HepG2 (cell line): ENCODE results near the gene CTDSP1. TPM values are rescaled to one million over a fixed set of nuclear protein-coding genes. Genes with fewer than 3 reads are reported as not detected.

ENCODE experiments used
- CBFB ChIP-seq: sonication (generic); formaldehyde crosslinking; IDR thresholded peaks from 2 replicates; pipeline ENCODE4 v1.4.0; 2020; ENCODE audit warnings: missing genetic modification reagents
- GLI4 ChIP-seq: sonication (generic); formaldehyde crosslinking; IDR thresholded peaks from 2 replicates; pipeline ENCODE4 v1.5.1; 2020; ENCODE audit warnings: missing genetic modification reagents, mild to moderate bottlenecking, moderate library complexity, borderline replicate concordance
- MED8 ChIP-seq: sonication (generic); formaldehyde crosslinking; IDR thresholded peaks from 2 replicates; pipeline ENCODE4 v1.8.1; 2023; ENCODE audit warnings: mild to moderate bottlenecking, missing genetic modification reagents; ENCODE audit not compliant: insufficient replicate concordance
- SIX4 ChIP-seq: sonication (generic); formaldehyde crosslinking; IDR thresholded peaks from 2 replicates; pipeline ENCODE4 v1.4.0; 2020; ENCODE audit warnings: missing genetic modification reagents
- SMAD9 ChIP-seq: sonication (generic); formaldehyde crosslinking; IDR thresholded peaks from 2 replicates; pipeline ENCODE4 v1.5.1; 2020; ENCODE audit warnings: mild to moderate bottlenecking, missing genetic modification reagents
- TFDP2 ChIP-seq: sonication (generic); formaldehyde crosslinking; IDR thresholded peaks from 2 replicates; pipeline ENCODE4 v1.4.0; 2020; ENCODE audit warnings: missing genetic modification reagents
- YEATS2 ChIP-seq: sonication (generic); formaldehyde crosslinking; IDR thresholded peaks from 2 replicates; pipeline ENCODE4 v1.4.0; 2020; ENCODE audit warnings: missing genetic modification reagents, borderline replicate concordance
- ZKSCAN8 ChIP-seq: IDR thresholded peaks from 2 replicates; pipeline ENCODE4 v1.6.1; 2016; ENCODE audit warnings: borderline replicate concordance, missing genetic modification reagents, missing compliant biosample characterization
- ZMYM4 ChIP-seq: sonication (generic); formaldehyde crosslinking; IDR thresholded peaks from 2 replicates; pipeline ENCODE4 v1.8.1; 2023; ENCODE audit warnings: mild to moderate bottlenecking, missing genetic modification reagents
- ZNF160 ChIP-seq: sonication (generic); formaldehyde crosslinking; IDR thresholded peaks from 2 replicates; pipeline ENCODE4 v1.8.0; 2022; ENCODE audit warnings: mild to moderate bottlenecking, inconsistent platforms, missing genetic modification reagents
- ZNF7 ChIP-seq: IDR thresholded peaks from 2 replicates; pipeline ENCODE4 v1.6.1; 2016; ENCODE audit warnings: missing biosample characterization, missing genetic modification reagents
- ZNF720 ChIP-seq: sonication (generic); formaldehyde crosslinking; IDR thresholded peaks from 2 replicates; pipeline ENCODE4 v1.4.0; 2020; ENCODE audit warnings: missing genetic modification reagents
- ZNF746 ChIP-seq: sonication (generic); formaldehyde crosslinking; IDR thresholded peaks from 2 replicates; pipeline ENCODE4 v1.8.0; 2022; ENCODE audit warnings: mild to moderate bottlenecking, missing genetic modification reagents
- ZNF780A ChIP-seq: sonication (generic); formaldehyde crosslinking; IDR thresholded peaks from 2 replicates; pipeline ENCODE4 v1.8.0; 2022; ENCODE audit warnings: mild to moderate bottlenecking, missing genetic modification reagents, moderate library complexity
- polyA plus RNA-seq, 8 experiments: library from polyadenylated mRNA; depleted of rRNA in 3 of 8; stranded (reverse) in 7 of 8; unstranded in 1 of 8; fragments of >200 nt; fragmentation: Illumina TruSeq in 4 of 8; extraction: Trizol in 4 of 8; gene quantifications; 2 replicates each; pipeline versions ENCODE4 v1.2.1 to v1.2.3, GENCODE V29; 2011 to 2016; ENCODE audit warnings: low read depth in 4 of 8, missing spikeins in 1 of 8, mixed read lengths in 1 of 8; ENCODE audit not compliant: insufficient read depth in 1 of 8
- total RNA-seq, 5 experiments: library from RNA; depleted of rRNA; stranded (reverse); fragments of >200 nt; fragmentation: Illumina TruSeq; extraction: Trizol; gene quantifications; 2 replicates each; pipeline ENCODE4 v1.2.3, GENCODE V29; 2016; ENCODE audit warnings: low read depth in 1 of 5
- TF ChIP-seq, protein P1 (sequence below): sonication (generic); formaldehyde crosslinking; IDR thresholded peaks from 2 replicates; pipeline ENCODE4 v1.9.0; 2021; ENCODE audit warnings: missing genetic modification reagents, borderline replicate concordance
- TF ChIP-seq, protein P2 (sequence below): sonication (generic); formaldehyde crosslinking; IDR thresholded peaks from 2 replicates; pipeline ENCODE4 v1.4.0; 2020; ENCODE audit warnings: mild to moderate bottlenecking, missing genetic modification reagents
- TF ChIP-seq, protein P3 (sequence below): sonication (generic); formaldehyde crosslinking; IDR thresholded peaks from 2 replicates; pipeline ENCODE4 v1.5.1; 2020; ENCODE audit warnings: missing genetic modification reagents, mild to moderate bottlenecking, borderline replicate concordance
- TF ChIP-seq, protein P4 (sequence below): sonication (generic); formaldehyde crosslinking; IDR thresholded peaks from 2 replicates; pipeline ENCODE4 v1.4.0; 2020; ENCODE audit warnings: missing genetic modification reagents
- TF ChIP-seq, protein P5 (sequence below): IDR thresholded peaks from 2 replicates; pipeline ENCODE4 v1.6.1; 2016; ENCODE audit warnings: missing genetic modification reagents, missing compliant biosample characterization
- TF ChIP-seq, protein P6 (sequence below): sonication (generic); formaldehyde crosslinking; IDR thresholded peaks from 2 replicates; pipeline ENCODE4 v1.8.0; 2022; ENCODE audit warnings: mild to moderate bottlenecking, missing genetic modification reagents, borderline replicate concordance

Gene CTDSP1
- total and polyA plus RNA-seq, 2 of the 13 experiments (the other 11 are each of a cell fraction or from before 2014, with no cell fraction given) = 91.0 to 268 TPM

- TF ChIP-seq TFDP2 (CRISPR knock-in tag) (peak; percentile 63), ZNF746 (no peak), GLI4 (CRISPR knock-in tag) (no peak), MED8 (CRISPR knock-in tag) (peak; percentile 68), ZNF720 (0 out of 2 replicates have a peak, but pooled peaks have one; percentile 37), SMAD9 (no peak), YEATS2 (CRISPR knock-in tag) (no peak), CBFB (no peak; the same call in 1 of the 2 replicates), ZNF7 (CRISPR knock-in tag) (0 out of 2 replicates have a peak, but pooled peaks have one; percentile 49), ZMYM4 (CRISPR knock-in tag) (0 out of 2 replicates have a peak, but pooled peaks have one; percentile 3), SIX4 (CRISPR knock-in tag) (no peak), ZNF160 (0 out of 2 replicates have a peak, but pooled peaks have one; percentile 52), ZNF780A (no peak), ZKSCAN8 (no peak)
- TF ChIP-seq, protein P1, sequence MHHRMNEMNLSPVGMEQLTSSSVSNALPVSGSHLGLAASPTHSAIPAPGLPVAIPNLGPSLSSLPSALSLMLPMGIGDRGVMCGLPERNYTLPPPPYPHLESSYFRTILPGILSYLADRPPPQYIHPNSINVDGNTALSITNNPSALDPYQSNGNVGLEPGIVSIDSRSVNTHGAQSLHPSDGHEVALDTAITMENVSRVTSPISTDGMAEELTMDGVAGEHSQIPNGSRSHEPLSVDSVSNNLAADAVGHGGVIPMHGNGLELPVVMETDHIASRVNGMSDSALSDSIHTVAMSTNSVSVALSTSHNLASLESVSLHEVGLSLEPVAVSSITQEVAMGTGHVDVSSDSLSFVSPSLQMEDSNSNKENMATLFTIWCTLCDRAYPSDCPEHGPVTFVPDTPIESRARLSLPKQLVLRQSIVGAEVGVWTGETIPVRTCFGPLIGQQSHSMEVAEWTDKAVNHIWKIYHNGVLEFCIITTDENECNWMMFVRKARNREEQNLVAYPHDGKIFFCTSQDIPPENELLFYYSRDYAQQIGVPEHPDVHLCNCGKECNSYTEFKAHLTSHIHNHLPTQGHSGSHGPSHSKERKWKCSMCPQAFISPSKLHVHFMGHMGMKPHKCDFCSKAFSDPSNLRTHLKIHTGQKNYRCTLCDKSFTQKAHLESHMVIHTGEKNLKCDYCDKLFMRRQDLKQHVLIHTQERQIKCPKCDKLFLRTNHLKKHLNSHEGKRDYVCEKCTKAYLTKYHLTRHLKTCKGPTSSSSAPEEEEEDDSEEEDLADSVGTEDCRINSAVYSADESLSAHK (CRISPR knock-in tag) = peak; percentile 89; the same call in 1 of the 2 replicates
- TF ChIP-seq, protein P2, sequence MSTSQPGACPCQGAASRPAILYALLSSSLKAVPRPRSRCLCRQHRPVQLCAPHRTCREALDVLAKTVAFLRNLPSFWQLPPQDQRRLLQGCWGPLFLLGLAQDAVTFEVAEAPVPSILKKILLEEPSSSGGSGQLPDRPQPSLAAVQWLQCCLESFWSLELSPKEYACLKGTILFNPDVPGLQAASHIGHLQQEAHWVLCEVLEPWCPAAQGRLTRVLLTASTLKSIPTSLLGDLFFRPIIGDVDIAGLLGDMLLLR (CRISPR knock-in tag) = peak; percentile 64
- TF ChIP-seq, protein P3, sequence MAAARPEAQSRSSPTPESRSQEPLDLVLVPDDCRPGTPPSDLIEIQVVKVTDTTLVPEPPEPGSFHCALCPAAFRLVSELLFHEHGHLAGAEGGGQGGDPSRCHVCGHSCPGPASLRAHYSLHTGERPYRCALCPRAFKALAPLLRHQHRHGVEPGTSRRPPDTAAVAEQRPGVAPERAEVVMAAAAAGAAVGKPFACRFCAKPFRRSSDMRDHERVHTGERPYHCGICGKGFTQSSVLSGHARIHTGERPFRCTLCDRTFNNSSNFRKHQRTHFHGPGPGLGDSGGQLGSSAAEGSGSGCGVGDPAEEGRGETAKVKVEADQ (CRISPR knock-in tag) = peak; percentile 21; the same call in 1 of the 2 replicates
- TF ChIP-seq, protein P4, sequence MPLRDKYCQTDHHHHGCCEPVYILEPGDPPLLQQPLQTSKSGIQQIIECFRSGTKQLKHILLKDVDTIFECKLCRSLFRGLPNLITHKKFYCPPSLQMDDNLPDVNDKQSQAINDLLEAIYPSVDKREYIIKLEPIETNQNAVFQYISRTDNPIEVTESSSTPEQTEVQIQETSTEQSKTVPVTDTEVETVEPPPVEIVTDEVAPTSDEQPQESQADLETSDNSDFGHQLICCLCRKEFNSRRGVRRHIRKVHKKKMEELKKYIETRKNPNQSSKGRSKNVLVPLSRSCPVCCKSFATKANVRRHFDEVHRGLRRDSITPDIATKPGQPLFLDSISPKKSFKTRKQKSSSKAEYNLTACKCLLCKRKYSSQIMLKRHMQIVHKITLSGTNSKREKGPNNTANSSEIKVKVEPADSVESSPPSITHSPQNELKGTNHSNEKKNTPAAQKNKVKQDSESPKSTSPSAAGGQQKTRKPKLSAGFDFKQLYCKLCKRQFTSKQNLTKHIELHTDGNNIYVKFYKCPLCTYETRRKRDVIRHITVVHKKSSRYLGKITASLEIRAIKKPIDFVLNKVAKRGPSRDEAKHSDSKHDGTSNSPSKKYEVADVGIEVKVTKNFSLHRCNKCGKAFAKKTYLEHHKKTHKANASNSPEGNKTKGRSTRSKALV (CRISPR knock-in tag) = no peak
- TF ChIP-seq, protein P5, sequence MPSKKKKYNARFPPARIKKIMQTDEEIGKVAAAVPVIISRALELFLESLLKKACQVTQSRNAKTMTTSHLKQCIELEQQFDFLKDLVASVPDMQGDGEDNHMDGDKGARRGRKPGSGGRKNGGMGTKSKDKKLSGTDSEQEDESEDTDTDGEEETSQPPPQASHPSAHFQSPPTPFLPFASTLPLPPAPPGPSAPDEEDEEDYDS (CRISPR knock-in tag) = no peak; the same call in 1 of the 2 replicates
- TF ChIP-seq, protein P6, sequence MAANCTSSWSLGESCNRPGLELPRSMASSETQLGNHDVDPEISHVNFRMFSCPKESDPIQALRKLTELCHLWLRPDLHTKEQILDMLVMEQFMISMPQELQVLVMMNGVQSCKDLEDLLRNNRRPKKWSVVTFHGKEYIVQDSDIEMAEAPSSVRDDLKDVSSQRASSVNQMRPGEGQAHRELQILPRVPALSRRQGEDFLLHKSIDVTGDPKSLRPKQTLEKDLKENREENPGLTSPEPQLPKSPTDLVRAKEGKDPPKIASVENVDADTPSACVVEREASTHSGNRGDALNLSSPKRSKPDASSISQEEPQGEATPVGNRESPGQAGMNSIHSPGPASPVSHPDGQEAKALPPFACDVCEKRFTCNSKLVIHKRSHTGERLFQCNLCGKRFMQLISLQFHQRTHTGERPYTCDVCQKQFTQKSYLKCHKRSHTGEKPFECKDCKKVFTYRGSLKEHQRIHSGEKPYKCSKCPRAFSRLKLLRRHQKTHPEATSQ (CRISPR knock-in tag) = no peak
These were observed 680 bp downstream of the CTDSP1 start (continued) for GRCh38 chr2:218400167-218400929.
